Measurements from ENCODE around the gene OIP5. TPM values are rescaled to one million over a fixed set of nuclear protein-coding genes. Genes with fewer than 3 reads are reported as not detected.

Gene OIP5
- total RNA-seq, 4 donors from 2014 or later = 1.4 to 5.5 (median 2.2) TPM; not detected in 1

- WGBS = 96% methylated on average over 5 of the region's 5 CpGs
- H3K9me3 ChIP-seq = no peaks in the 10 kb centered on the region
- no peak for DNase-seq (ENCODE audit: low spot score in 2 of 2)
- H3K4me3 ChIP-seq = no peak overlapping the region
- no peak for TF ChIP-seq EP300 (IDR thresholded peaks at IDR 0.05)
- TF ChIP-seq CTCF (IDR thresholded peaks at IDR 0.05) = no peak
- TF ChIP-seq POLR2A (IDR thresholded peaks at IDR 0.05) = no peak
- no peak for TF ChIP-seq POLR2AphosphoS5 (IDR thresholded peaks at IDR 0.05)
- no peaks in the 10 kb centered on the region for H3K36me3 ChIP-seq
- H3K27me3 ChIP-seq = no peaks in the 10 kb centered on the region
- H3K27ac ChIP-seq = no peak overlapping the region
- no peaks in the 10 kb centered on the region for H3K4me1 ChIP-seq
Observed at GRCh38 chr15:41347236-41347635, 14.8 kb upstream of the OIP5 start.

GRCh38 chr15:41341519-41341918, 9.1 kb upstream of the OIP5 start:
- DNase-seq (ENCODE audit: low spot score in 2 of 2) = no peak
- WGBS = 72% methylated on average over 4 of the region's 4 CpGs
- no peaks in the 10 kb centered on the region for H3K9me3 ChIP-seq
- H3K36me3 ChIP-seq = no peaks in the 10 kb centered on the region
- TF ChIP-seq EP300 (IDR thresholded peaks at IDR 0.05) = no peak
- no peak for TF ChIP-seq CTCF (IDR thresholded peaks at IDR 0.05)
- no peak for TF ChIP-seq POLR2AphosphoS5 (IDR thresholded peaks at IDR 0.05)
- TF ChIP-seq POLR2A (IDR thresholded peaks at IDR 0.05) = no peak
- H3K4me1 ChIP-seq = peaks cover 4% of the 10 kb centered on the region
- H3K4me3 ChIP-seq = no peak overlapping the region
- H3K27ac ChIP-seq = no peak overlapping the region
- H3K27me3 ChIP-seq = no peaks in the 10 kb centered on the region

GRCh38 chr15:41340189-41340695, 7.9 kb upstream of the OIP5 start:
- H3K36me3 ChIP-seq = no peaks in the 10 kb centered on the region
- DNase-seq (ENCODE audit: low spot score in 2 of 2) = no peak
- H3K27ac ChIP-seq = no peak overlapping the region
- TF ChIP-seq POLR2AphosphoS5 (IDR thresholded peaks at IDR 0.05) (no peak), CTCF (IDR thresholded peaks at IDR 0.05) (no peak), POLR2A (IDR thresholded peaks at IDR 0.05) (no peak), EP300 (IDR thresholded peaks at IDR 0.05) (no peak)
- H3K4me1 ChIP-seq = peaks cover 4% of the 10 kb centered on the region
- H3K27me3 ChIP-seq = no peaks in the 10 kb centered on the region
- H3K4me3 ChIP-seq = no peak overlapping the region
- H3K9me3 ChIP-seq = no peaks in the 10 kb centered on the region
- 78% methylated on average over 5 of the region's 5 CpGs for WGBS

GRCh38 chr15:41337631-41338522, 5.5 kb upstream of the OIP5 start:
- Histone ChIP-seq H3K27me3 (no peaks in the 10 kb centered on the region), H3K36me3 (no peaks in the 10 kb centered on the region), H3K9me3 (no peaks in the 10 kb centered on the region), H3K4me1 (peaks cover 15% of the 10 kb centered on the region), H3K4me3 (no peak overlapping the region), H3K27ac (no peak overlapping the region)
- WGBS = 68% methylated on average over 13 of the region's 13 CpGs
- no peak for TF ChIP-seq CTCF (IDR thresholded peaks at IDR 0.05)
- DNase-seq (ENCODE audit: low spot score in 2 of 2) = peak in 1 of 2 donors; percentile 32

GRCh38 chr15:41337047-41337446, 4.7 kb upstream of the OIP5 start:
- TF ChIP-seq CTCF (IDR thresholded peaks at IDR 0.05) = no peak
- TF ChIP-seq POLR2A (IDR thresholded peaks at IDR 0.05) = no peak
- no peak for TF ChIP-seq POLR2AphosphoS5 (IDR thresholded peaks at IDR 0.05)
- TF ChIP-seq EP300 (IDR thresholded peaks at IDR 0.05) = no peak
- no peak overlapping the region for H3K27ac ChIP-seq
- WGBS = 97% methylated on average over 6 of the region's 6 CpGs
- H3K27me3 ChIP-seq = no peaks in the 10 kb centered on the region
- no peak for DNase-seq (ENCODE audit: low spot score in 2 of 2)
- H3K9me3 ChIP-seq = no peaks in the 10 kb centered on the region
- no peak overlapping the region for H3K4me3 ChIP-seq
- peaks cover 15% of the 10 kb centered on the region for H3K4me1 ChIP-seq
- H3K36me3 ChIP-seq = no peaks in the 10 kb centered on the region

Data from suprapubic skin (tissue), 4 donors.